Subcutaneous abdominal adipose tissue (tissue), 5 donors: ENCODE measurements around the gene TMEM31.

Source experiments
- H3K27ac ChIP-seq: one replicate; pipeline ENCODE4 v1.7.0; 2013; ENCODE audit warnings: low read depth, mild to moderate bottlenecking, inconsistent platforms, low read length, moderate library complexity
- H3K27me3 ChIP-seq, 5 donors: one replicate each; pipeline ENCODE4 v1.7.0; 2013; ENCODE audit warnings: low read length in 5 of 5, inconsistent platforms in 1 of 5; ENCODE audit not compliant: control insufficient read depth in 5 of 5, insufficient read depth in 4 of 5
- H3K36me3 ChIP-seq, 5 donors: one replicate each; pipeline ENCODE4 v1.7.0; 2013; ENCODE audit warnings: low read length in 5 of 5; ENCODE audit not compliant: control insufficient read depth in 5 of 5, insufficient read depth in 5 of 5
- H3K4me1 ChIP-seq, 5 donors: one replicate each; pipeline ENCODE4 v1.7.0; 2013; ENCODE audit warnings: low read length in 5 of 5, mild to moderate bottlenecking in 3 of 5, moderate library complexity in 1 of 5; ENCODE audit not compliant: control insufficient read depth in 5 of 5, insufficient read depth in 5 of 5
- H3K4me3 ChIP-seq, 5 donors: one replicate each; pipeline ENCODE4 v1.7.0; 2013; ENCODE audit warnings: low read length in 5 of 5, low read depth in 1 of 5
- H3K9ac ChIP-seq, 5 donors: one replicate each; pipeline ENCODE4 v1.7.0; 2013; ENCODE audit warnings: low read length in 5 of 5, mild to moderate bottlenecking in 4 of 5, moderate library complexity in 3 of 5
- H3K9me3 ChIP-seq, 5 donors: one replicate each; pipeline ENCODE4 v1.7.0; 2013; ENCODE audit warnings: low read length in 5 of 5; ENCODE audit not compliant: control insufficient read depth in 5 of 5
- donor health status: healthy.
- donor health status: healthy.
- donor health status: healthy.
- donor health status: healthy.
- donor health status: healthy.

The TMEM31 gene

DNA sequence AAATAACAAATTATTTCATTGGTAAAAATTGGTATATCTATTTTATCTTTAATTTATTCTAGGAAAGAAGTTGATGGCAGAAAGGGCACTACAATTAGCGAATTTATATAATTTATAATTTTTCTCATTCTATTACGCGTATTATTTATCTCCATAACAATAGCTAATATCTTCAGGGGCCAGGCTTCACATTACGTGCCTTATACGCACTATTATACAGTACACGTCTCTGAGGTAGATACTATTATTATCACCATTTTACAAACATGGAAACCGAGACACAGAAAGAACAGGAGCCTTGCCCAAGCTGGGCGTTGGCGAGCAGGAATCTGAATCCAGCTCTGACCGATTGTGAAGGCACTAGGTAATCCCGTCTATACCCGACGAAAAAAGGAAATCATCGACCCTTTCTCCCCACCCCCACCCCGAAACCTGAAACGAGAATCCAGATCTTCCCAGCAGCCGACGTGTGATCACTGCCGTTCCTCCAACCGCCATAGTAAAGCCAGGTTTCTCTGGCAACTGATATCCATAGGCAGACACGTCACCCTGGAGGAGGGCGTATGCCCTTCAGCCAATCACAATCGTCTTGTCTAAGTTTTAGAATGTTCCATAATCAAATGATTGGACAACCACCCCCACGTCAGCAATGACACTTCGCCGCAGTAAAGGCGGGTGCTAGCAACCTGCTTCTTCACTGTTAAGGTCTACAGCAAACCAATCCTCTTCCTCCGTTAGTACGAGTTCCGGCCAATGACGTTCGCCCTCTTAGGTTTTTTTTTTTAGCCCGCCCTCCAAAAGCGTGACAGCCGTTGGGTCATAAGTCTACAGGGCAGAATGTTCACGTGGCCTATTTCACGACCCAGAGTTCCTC lies 24.3 kb upstream of the TMEM31 start, which contains the start of gene MORF4L2:
Gene MORF4L2 (minus strand): TSS at position 501 of the 874 bp plus-strand sequence. CDS start 9,672 bp downstream, outside the sequence.
- Histone ChIP-seq H3K9me3 (no peaks in the 10 kb centered on the region), H3K27ac (peak within 1 kb of the TSS; percentile 97), H3K36me3 (peaks cover 0 to 12% (median 6%) of the 10 kb centered on the region in 5 donors), H3K27me3 (peaks cover 0 to 5% (median 2%) of the 10 kb centered on the region in 5 donors), H3K4me3 (peak within 1 kb of the TSS; percentile 77 to 89 (median 80)), H3K9ac (peak within 1 kb of the TSS; percentile 77 to 96 (median 87)), H3K4me1 (peaks cover 5 to 13% (median 6%) of the 10 kb centered on the region in 5 donors)

DNA sequence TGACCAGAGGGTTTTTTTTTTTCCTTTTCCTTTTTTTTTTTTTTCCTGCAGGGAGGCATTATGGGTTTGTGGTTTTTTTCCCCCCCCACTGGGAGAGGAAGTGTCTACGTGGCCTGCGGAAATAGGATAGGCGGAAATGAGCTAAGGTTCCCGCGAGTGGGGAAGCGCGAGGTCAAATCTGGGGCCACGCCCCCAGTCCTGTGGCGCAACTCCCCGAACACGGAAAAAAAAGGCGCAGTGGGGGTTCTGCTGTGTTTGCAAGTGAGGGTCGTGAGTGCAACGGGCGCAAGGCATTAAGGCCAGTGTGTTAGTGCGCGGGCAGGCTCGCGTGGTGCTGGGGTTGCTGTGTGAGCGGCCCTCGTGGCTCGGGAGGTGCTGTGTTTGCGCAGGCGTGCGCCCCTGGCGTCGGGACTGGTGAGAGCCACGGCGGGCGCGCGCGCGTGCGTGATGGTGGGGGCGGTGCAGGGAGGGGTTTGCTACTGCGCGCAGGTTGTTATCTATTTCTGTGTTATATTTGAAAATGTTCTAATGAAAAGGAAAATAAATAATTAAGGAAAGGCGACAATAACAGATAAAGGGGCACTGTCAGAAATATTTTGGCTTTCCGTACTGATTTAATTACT lies 23.5 kb upstream of the TMEM31 start:
- Histone ChIP-seq H3K9me3 (no peaks in the 10 kb centered on the region), H3K27ac (peak overlapping the region; percentile 97)

DNA sequence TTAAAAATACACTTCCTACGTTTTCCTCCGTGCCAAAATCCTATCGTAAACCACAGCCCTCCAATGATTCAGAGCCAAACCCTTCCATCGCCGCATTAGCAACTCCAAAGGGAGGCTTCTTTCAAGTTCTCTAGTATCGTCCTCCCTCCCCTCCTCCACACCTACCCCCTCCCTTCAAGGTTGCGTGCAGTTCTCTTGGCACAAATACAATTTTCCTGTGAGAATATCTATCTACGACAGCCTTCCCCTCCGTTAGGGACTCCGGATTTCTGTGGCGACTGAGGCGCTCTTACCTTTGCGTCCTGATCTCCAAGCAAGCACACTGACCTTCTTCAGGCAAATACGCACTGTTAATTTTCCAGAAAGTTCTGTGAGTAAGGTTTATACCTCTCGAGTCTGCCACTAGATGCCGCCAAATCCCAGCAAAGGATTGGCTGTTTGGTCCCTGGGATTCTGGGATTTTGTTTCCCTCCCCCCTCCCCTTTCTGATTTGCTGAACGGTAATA lies 23.0 kb upstream of the TMEM31 start:
- peaks cover 0 to 5% (median under 1%) of the 10 kb centered on the region in 5 donors for H3K27me3 ChIP-seq
- peak overlapping the region; percentile 72 to 96 (median 78) for H3K9ac ChIP-seq
- H3K27ac ChIP-seq = peak overlapping the region; percentile 97
- H3K4me1 ChIP-seq = peaks cover 5 to 7% (median 6%) of the 10 kb centered on the region in 5 donors
- no peaks in the 10 kb centered on the region for H3K9me3 ChIP-seq
- H3K4me3 ChIP-seq = peak overlapping the region; percentile 73 to 87 (median 76)
- peaks cover 0 to 12% (median 6%) of the 10 kb centered on the region in 5 donors for H3K36me3 ChIP-seq

More for the DNA sequence above, 23.5 kb upstream of the TMEM31 start:
- Histone ChIP-seq H3K9ac (peak overlapping the region; percentile 72 to 96 (median 78)), H3K4me1 (peaks cover 5 to 7% (median 6%) of the 10 kb centered on the region in 5 donors), H3K4me3 (peak overlapping the region; percentile 73 to 87 (median 76)), H3K36me3 (peaks cover 0 to 12% (median 6%) of the 10 kb centered on the region in 5 donors), H3K27me3 (peaks cover 0 to 5% (median 0%) of the 10 kb centered on the region in 5 donors)

DNA sequence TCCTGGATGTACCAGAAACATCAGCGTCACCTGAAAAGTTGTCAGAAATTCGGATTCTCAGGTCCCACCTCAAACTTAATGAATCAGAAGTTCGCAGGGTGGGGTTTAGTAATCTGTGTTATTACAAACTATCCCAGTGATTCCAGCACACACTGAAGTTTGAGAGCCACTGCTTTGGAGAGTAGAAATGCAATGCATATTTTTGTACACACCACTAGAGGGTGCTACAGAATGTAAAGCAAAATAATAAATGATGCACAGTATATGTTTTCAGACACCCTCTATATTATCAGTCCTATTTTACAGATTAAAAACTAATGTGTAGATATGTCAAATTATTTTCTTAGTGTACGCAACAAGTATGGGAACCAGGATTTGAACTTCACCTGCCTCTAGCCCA lies 21.8 kb upstream of the TMEM31 start:
- Histone ChIP-seq H3K9me3 (no peaks in the 10 kb centered on the region), H3K4me1 (peaks cover 5 to 7% (median 6%) of the 10 kb centered on the region in 5 donors), H3K4me3 (no peak overlapping the region), H3K36me3 (peaks cover 0 to 9% (median 4%) of the 10 kb centered on the region in 5 donors), H3K27me3 (peaks cover 0 to 6% (median 4%) of the 10 kb centered on the region in 5 donors), H3K9ac (no peak overlapping the region), H3K27ac (peak overlapping the region; percentile 97)

DNA sequence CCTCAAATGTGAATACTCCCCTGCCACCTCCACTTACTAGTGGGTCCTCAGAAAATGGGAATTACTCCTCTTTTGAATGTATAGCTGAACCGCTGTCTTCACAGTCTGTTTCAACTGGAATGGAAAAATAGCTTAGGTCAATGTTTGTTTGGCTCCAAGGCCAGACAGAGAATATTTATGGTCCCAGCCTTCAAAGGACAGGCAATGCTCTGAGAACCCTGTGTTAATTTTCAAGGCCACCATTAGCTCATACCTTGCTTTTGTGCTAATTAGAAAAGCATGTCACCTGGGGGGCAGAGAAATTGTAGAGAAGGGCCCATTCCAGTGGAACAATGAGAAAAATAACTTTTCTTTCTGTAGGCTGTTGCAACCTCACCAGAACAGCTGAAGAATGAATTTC lies 19.6 kb upstream of the TMEM31 start:
- Histone ChIP-seq H3K27me3 (peaks cover 0 to 6% (median 5%) of the 10 kb centered on the region in 5 donors), H3K4me1 (peaks cover 0 to 5% (median 0%) of the 10 kb centered on the region in 5 donors), H3K36me3 (peaks cover 0 to 2% (median 0%) of the 10 kb centered on the region in 5 donors), H3K27ac (no peak overlapping the region), H3K9ac (no peak overlapping the region), H3K4me3 (no peak overlapping the region), H3K9me3 (no peaks in the 10 kb centered on the region)

DNA sequence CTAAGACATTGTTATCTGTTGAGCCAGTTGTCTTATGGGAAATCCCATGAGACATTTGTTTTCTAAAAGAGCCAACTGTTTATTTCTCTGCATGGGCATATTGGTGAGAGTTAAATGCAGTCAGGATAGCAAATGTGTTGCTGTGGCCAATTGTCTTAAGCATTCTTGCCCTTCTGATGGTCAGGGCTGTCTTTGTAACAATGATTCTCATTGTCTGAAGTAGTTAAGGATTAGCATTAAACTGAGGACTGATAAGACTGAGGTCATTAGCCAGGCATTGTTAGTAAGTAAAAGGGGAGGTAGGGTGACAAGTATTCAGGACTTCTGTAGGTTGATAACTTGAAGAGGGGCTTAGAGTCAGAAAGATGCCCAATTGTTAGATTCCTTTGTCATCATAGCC lies 13.0 kb upstream of the TMEM31 start:
- no peak overlapping the region for H3K9ac ChIP-seq
- H3K4me3 ChIP-seq = no peak overlapping the region
- no peaks in the 10 kb centered on the region for H3K4me1 ChIP-seq
- H3K36me3 ChIP-seq = no peaks in the 10 kb centered on the region
- no peaks in the 10 kb centered on the region for H3K9me3 ChIP-seq
- no peak overlapping the region for H3K27ac ChIP-seq
- peaks cover 0 to 10% (median 4%) of the 10 kb centered on the region in 5 donors for H3K27me3 ChIP-seq

DNA sequence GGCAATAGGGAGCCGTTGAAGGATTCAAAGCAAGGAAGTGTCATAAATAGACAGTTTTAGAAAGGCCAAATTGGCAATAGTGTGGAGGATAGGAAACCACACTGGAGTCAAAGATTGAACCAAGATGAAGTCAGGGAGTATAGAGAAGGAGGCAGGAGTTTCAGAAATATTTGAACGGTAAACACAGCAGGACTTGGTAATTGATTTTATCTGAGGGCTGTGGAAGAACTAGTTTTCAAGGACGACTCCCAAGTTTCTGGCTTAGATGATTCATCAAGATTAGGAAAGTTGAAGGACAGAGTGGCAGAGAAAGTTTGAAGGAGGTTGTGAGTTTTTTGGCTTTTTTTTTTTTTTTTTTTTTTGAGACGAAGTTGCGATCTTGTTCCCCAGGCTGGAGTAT lies 11.5 kb upstream of the TMEM31 start:
- no peaks in the 10 kb centered on the region for H3K9me3 ChIP-seq
- no peaks in the 10 kb centered on the region for H3K36me3 ChIP-seq
- H3K4me3 ChIP-seq = no peak overlapping the region
- H3K4me1 ChIP-seq = no peaks in the 10 kb centered on the region
- no peak overlapping the region for H3K9ac ChIP-seq
- H3K27me3 ChIP-seq = peaks cover 0 to 5% (median 3%) of the 10 kb centered on the region in 5 donors
- H3K27ac ChIP-seq = no peak overlapping the region

DNA sequence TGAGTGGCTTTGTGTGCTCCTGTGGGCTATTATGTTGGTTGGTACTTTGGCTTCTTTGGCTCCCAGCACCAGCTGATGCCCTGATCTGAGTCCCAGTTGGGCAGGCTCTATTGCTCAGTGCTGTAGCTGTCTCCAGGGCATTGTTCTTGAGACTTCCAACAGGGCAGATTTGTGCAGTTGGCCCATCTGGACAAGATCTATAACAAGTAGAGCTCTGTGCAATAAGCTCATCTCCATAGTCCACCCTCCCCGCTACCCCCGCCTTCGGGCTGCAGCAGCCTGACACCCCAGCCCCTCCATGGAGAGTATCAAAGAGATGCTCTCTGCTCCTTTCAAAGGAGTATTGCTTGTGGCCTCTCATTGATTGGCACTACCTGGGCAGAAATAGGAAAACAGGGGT lies 5.8 kb upstream of the TMEM31 start:
- Histone ChIP-seq H3K4me1 (no peaks in the 10 kb centered on the region), H3K36me3 (no peaks in the 10 kb centered on the region), H3K9me3 (no peaks in the 10 kb centered on the region), H3K4me3 (no peak overlapping the region), H3K27me3 (peaks cover 6 to 11% (median 8%) of the 10 kb centered on the region in 5 donors), H3K27ac (no peak overlapping the region), H3K9ac (no peak overlapping the region)

DNA sequence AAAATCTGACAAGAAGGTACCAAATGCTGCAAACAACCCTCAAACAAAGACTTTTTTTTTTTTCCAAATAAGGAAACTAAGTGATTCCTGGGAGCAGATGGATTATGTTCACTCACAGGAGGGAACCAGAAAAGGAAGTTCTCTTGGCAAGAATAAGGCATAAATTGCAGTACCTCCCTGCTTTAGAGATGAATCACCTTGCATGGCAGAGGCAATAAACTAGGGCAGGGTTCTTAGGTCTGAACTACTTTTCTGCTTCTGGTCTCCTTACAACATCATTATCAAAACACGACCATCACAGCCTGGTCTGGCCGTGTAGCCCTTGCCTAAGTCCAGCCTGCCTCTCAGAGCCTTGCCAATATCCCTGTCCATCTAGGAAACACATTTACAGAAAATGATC lies 6.3 kb downstream of the TMEM31 start:
- Histone ChIP-seq H3K36me3 (no peaks in the 10 kb centered on the region), H3K9ac (no peak overlapping the region), H3K4me3 (no peak overlapping the region), H3K27me3 (peaks cover 1 to 13% (median 5%) of the 10 kb centered on the region in 5 donors), H3K4me1 (peaks cover 0 to 4% (median 0%) of the 10 kb centered on the region in 5 donors), H3K27ac (no peak overlapping the region), H3K9me3 (no peaks in the 10 kb centered on the region)
